Endodermal cell (in vitro differentiated cells): ENCODE data around the gene CAND1. TPM values are rescaled to one million over a fixed set of nuclear protein-coding genes. Genes with fewer than 3 reads are reported as not detected.

Experiments used
- DNase-seq: peaks from one replicate; pipeline ENCODE4 v3.0.0-alpha.2; 2017
- H3K27ac ChIP-seq: 2 replicates; pipeline ENCODE4 v1.5.1; 2013; ENCODE audit warnings: mild to moderate bottlenecking, low read depth, low read length, moderate library complexity
- H3K27me3 ChIP-seq: 2 replicates; pipeline ENCODE4 v1.6.1; 2013; ENCODE audit warnings: mild to moderate bottlenecking, low read length, moderate library complexity; ENCODE audit not compliant: insufficient read depth, control insufficient read depth, poor library complexity, severe bottlenecking
- H3K36me3 ChIP-seq: 2 replicates; pipeline ENCODE4 v1.7.0; 2013; ENCODE audit warnings: mild to moderate bottlenecking, low read length, moderate library complexity; ENCODE audit not compliant: control insufficient read depth, insufficient read depth
- H3K4me1 ChIP-seq: one replicate; pipeline ENCODE4 v1.7.0; 2013; ENCODE audit warnings: low read length; ENCODE audit not compliant: control insufficient read depth, insufficient read depth
- H3K4me3 ChIP-seq: 2 replicates; pipeline ENCODE4 v1.5.1; 2013; ENCODE audit warnings: mild to moderate bottlenecking, low read length, moderate library complexity
- H3K9ac ChIP-seq: 2 replicates; pipeline ENCODE4 v1.6.1; 2013; ENCODE audit warnings: mild to moderate bottlenecking, low read length, moderate library complexity; ENCODE audit not compliant: poor library complexity, severe bottlenecking; ENCODE audit errors: extremely low read depth
- H3K9me3 ChIP-seq: 2 replicates; pipeline ENCODE4 v1.6.1; 2013; ENCODE audit warnings: mild to moderate bottlenecking, low read length, moderate library complexity; ENCODE audit not compliant: control insufficient read depth
- H3K27ac Mint-ChIP-seq: 2 replicates; pipeline ENCODE4 v1.8.0; 2020; ENCODE audit warnings: mixed read lengths
- H3K27me3 Mint-ChIP-seq: 2 replicates; pipeline ENCODE4 v1.8.0; 2021; ENCODE audit warnings: mild to moderate bottlenecking, mixed read lengths; ENCODE audit not compliant: insufficient read depth
- H3K36me3 Mint-ChIP-seq: 2 replicates; pipeline ENCODE4 v1.8.0; 2020; ENCODE audit warnings: low read depth, mixed read lengths
- H3K4me1 Mint-ChIP-seq: 2 replicates; pipeline ENCODE4 v1.8.0; 2020; ENCODE audit warnings: mixed read lengths
- H3K4me3 Mint-ChIP-seq: 2 replicates; pipeline ENCODE4 v1.8.0; 2020; ENCODE audit warnings: mild to moderate bottlenecking, moderate library complexity, mixed read lengths
- H3K9me3 Mint-ChIP-seq: 2 replicates; pipeline ENCODE4 v1.8.0; 2020; ENCODE audit warnings: mild to moderate bottlenecking, mixed read lengths
- WGBS, 2 experiments: methylation state at CpG; one replicate each; pipeline versions ENCODE4 v1.1.5 to v1.1.7; 2013; ENCODE audit warnings: missing lambda C conversion rate in 2 of 2, mixed read lengths in 1 of 2; ENCODE audit not compliant: insufficient coverage in 1 of 2, insufficient read length in 1 of 2; 5-methylcytosine and 5-hydroxymethylcytosine counted together
- total RNA-seq, 2 donors: library from RNA; stranded (reverse); fragmentation: NEBNext Ultra II Directional in 1 of 2; extraction: Animal tissue kit (Norgen Biotek cat#: 25700) in 1 of 2; gene quantifications; 2 replicates in 1 of 2; 3 replicates in 1 of 2; pipeline ENCODE4 v1.2.1, GENCODE V29; 2021
- TF ChIP-seq, protein P1 (sequence below): fragments of 200-600 bp; sonication (generic); conservative IDR thresholded peaks from 2 replicates; pipeline ENCODE4 v1.5.0; 2021; ENCODE audit warnings: antibody characterized with exemption, mild to moderate bottlenecking

The CAND1 gene
- total RNA-seq, 2 donors from 2014 or later = 207 to 259 TPM

DNA sequence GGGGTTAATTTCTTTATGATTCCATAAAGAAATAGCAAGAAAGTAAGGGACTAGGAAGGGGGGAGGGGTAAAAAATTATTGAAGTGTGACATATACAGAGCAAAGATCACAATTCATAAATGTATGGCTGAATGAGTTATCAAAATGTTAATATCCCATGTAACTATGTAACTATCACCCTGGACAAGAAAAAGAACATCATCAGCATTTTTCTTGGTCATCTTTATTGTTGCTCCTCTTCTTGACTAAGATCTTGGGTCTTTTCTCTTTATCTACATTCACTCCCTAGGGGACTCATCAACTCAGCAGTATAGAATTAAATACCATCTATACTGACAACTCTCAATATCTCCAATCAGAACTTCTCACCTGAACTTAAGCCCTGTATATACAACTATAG lies 57.5 kb downstream of the CAND1 start:
- H3K4me1 Mint-ChIP-seq = no peaks in the 10 kb centered on the region
- H3K27me3 Mint-ChIP-seq = peaks cover 2% of the 10 kb centered on the region
- H3K36me3 Mint-ChIP-seq = peaks cover 20% of the 10 kb centered on the region
- no peak for DNase-seq
- TF ChIP-seq, protein P1, sequence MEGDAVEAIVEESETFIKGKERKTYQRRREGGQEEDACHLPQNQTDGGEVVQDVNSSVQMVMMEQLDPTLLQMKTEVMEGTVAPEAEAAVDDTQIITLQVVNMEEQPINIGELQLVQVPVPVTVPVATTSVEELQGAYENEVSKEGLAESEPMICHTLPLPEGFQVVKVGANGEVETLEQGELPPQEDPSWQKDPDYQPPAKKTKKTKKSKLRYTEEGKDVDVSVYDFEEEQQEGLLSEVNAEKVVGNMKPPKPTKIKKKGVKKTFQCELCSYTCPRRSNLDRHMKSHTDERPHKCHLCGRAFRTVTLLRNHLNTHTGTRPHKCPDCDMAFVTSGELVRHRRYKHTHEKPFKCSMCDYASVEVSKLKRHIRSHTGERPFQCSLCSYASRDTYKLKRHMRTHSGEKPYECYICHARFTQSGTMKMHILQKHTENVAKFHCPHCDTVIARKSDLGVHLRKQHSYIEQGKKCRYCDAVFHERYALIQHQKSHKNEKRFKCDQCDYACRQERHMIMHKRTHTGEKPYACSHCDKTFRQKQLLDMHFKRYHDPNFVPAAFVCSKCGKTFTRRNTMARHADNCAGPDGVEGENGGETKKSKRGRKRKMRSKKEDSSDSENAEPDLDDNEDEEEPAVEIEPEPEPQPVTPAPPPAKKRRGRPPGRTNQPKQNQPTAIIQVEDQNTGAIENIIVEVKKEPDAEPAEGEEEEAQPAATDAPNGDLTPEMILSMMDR = no peak
- H3K4me3 Mint-ChIP-seq = no peak overlapping the region
- peaks cover 15% of the 10 kb centered on the region for H3K36me3 ChIP-seq
- H3K9me3 Mint-ChIP-seq = peaks cover 27% of the 10 kb centered on the region
- H3K4me1 ChIP-seq = no peaks in the 10 kb centered on the region
- no peaks in the 10 kb centered on the region for H3K27me3 ChIP-seq
- peaks cover 6% of the 10 kb centered on the region for H3K9me3 ChIP-seq
- H3K4me3 ChIP-seq = no peak overlapping the region
- no peak overlapping the region for H3K9ac ChIP-seq
- no peak overlapping the region for H3K27ac Mint-ChIP-seq
- no peak overlapping the region for H3K27ac ChIP-seq

DNA sequence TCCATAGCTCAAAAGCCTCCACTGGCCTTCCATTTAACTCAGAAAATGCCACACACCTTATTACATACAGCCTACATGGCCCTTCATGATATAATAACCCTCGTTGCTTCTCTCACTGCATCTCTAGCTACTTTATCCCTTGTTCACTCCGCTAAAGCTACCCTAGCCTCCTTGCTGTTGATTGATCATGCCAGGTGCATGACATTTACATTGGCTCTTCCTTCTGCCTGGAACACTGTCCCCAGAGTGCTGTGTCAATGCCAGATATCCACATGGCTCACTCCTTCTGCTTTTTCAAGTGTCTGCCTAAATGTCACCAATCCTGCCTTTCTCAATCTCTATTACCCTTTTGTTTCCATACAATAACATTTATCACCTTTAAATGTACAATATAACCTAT lies 58.3 kb downstream of the CAND1 start:
- no peak for DNase-seq
- WGBS, 2 experiments = 92 to 100% methylated on average over 2 of the region's 2 CpGs
- no peak overlapping the region for H3K27ac Mint-ChIP-seq

DNA sequence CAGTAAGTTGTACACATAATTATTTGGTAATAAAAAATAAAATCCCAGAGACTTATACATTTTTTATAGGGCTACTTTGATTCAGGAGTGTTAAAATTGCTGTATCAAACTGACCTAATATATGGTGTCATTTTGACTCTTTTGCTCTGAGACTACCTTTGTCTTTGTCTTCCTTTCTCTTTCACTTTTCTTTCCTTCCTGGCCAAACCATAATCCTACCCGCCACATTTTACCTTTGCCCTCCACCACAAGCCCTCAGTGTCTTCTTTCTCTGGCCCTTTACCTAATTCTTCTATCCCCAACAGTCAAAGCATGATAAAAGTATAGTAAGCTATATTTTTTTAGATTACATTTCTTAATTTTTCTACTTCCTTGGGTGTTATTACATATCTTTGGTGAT lies 62.0 kb downstream of the CAND1 start:
- TF ChIP-seq, protein P1 = no peak
- Mint-ChIP-seq H3K4me1 (no peaks in the 10 kb centered on the region), H3K27me3 (no peaks in the 10 kb centered on the region), H3K36me3 (no peaks in the 10 kb centered on the region), H3K27ac (no peak overlapping the region), H3K4me3 (no peak overlapping the region), H3K9me3 (peaks cover 3% of the 10 kb centered on the region)
- Histone ChIP-seq H3K27ac (no peak overlapping the region), H3K9me3 (no peaks in the 10 kb centered on the region), H3K4me3 (no peak overlapping the region), H3K27me3 (no peaks in the 10 kb centered on the region), H3K9ac (no peak overlapping the region), H3K4me1 (no peaks in the 10 kb centered on the region), H3K36me3 (no peaks in the 10 kb centered on the region)
- WGBS, 2 experiments = 100% methylated on average over 1 of the region's 1 CpG; no CpG with 5 or more reads in 1 of the 2 experiments
- no peak for DNase-seq

More for the DNA sequence above, 58.3 kb downstream of the CAND1 start:
- Histone ChIP-seq H3K9ac (no peak overlapping the region), H3K9me3 (peaks cover 6% of the 10 kb centered on the region), H3K27ac (no peak overlapping the region), H3K27me3 (no peaks in the 10 kb centered on the region), H3K4me3 (no peak overlapping the region), H3K36me3 (peaks cover 7% of the 10 kb centered on the region), H3K4me1 (no peaks in the 10 kb centered on the region)
- Mint-ChIP-seq H3K27me3 (peaks cover 2% of the 10 kb centered on the region), H3K4me1 (no peaks in the 10 kb centered on the region), H3K4me3 (no peak overlapping the region), H3K36me3 (peaks cover 12% of the 10 kb centered on the region), H3K9me3 (peaks cover 22% of the 10 kb centered on the region)
- TF ChIP-seq, protein P1 = no peak
